Measurements from ENCODE around the gene PUDP.
"Not testable (repeated sequence)": the region's sequence is repeated elsewhere in the genome, so short reads cannot be mapped to it uniquely, and the experiment has no call there.

Gene PUDP

DNA sequence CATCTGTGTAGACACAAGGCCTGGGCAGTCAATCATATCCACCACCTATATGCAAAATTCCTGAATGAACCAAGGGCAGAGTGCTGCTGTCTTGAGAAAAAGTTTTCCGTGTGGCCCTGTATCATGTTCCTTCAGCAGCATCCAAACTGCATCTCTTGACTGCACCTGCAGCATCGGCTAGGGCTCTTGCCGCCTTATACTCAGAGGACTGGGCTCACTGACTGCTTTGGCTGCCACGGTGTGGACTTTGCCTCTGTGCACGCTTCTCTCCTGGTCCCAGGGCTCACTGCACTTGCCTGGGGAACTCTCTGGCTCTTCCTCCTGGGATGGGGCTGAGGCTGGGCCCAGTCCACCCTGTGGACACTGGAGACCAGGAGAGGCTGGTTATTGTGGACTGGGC lies 39.9 kb downstream of the PUDP start:
- DNase-seq (ENCODE audit: low read depth), result no peak
- H3K4me3 ChIP-seq (ENCODE audit: low read depth, low read length), result no peak overlapping the region
- TF ChIP-seq, protein P1, sequence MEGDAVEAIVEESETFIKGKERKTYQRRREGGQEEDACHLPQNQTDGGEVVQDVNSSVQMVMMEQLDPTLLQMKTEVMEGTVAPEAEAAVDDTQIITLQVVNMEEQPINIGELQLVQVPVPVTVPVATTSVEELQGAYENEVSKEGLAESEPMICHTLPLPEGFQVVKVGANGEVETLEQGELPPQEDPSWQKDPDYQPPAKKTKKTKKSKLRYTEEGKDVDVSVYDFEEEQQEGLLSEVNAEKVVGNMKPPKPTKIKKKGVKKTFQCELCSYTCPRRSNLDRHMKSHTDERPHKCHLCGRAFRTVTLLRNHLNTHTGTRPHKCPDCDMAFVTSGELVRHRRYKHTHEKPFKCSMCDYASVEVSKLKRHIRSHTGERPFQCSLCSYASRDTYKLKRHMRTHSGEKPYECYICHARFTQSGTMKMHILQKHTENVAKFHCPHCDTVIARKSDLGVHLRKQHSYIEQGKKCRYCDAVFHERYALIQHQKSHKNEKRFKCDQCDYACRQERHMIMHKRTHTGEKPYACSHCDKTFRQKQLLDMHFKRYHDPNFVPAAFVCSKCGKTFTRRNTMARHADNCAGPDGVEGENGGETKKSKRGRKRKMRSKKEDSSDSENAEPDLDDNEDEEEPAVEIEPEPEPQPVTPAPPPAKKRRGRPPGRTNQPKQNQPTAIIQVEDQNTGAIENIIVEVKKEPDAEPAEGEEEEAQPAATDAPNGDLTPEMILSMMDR (IDR thresholded peaks at IDR 0.05; ENCODE audit: low read depth, low read length, missing control alignments), result no peak
- in situ Hi-C loops (cut with HindIII; ENCODE audit: low sequenced_read_pairs), result no loop called here

DNA sequence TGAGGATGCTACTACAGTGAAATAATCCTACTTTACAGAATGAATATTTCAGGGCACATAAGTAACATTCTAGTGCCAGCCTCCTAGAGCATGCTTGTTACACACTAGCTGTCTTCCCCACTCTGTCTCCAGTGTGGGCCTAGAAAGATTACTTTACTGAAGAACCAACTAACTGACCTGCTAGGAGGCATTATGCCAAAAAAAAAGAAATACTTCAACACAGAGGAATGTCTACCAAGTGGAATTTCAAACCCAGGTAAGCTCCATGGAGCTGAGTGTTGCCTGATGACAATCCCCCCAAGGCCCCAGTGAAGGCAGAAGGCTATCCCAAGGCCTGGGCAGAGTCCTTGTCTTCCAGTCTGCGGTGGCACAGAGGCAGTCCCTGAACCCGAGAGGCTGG lies 41.3 kb downstream of the PUDP start:
- no peak for DNase-seq (ENCODE audit: low read depth)
- TF ChIP-seq, protein P1 (IDR thresholded peaks at IDR 0.05; ENCODE audit: low read depth, low read length, missing control alignments), result no peak
- no peak overlapping the region for H3K4me3 ChIP-seq (ENCODE audit: low read depth, low read length)
- in situ Hi-C loops (cut with HindIII; ENCODE audit: low sequenced_read_pairs), result no loop called here

DNA sequence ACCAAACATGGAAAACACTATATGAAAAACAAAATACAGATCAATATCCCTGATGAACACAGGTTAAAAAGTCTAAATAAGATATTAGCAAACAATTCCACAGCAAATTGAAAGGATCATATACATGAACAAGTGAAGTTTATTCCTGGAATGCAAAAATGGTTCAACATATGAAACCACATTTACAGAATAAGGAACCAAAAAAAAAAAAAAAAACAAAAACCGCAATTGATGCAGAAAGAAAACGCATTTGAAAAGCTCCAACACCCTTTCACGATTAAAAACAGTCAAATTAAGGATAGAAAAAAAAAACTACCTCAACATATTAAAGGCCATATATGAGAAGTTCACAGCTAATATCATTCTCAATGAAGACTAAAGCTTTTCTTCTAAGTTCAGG lies 45.8 kb downstream of the PUDP start:
- TF ChIP-seq, protein P1 (IDR thresholded peaks at IDR 0.05; ENCODE audit: low read depth, low read length, missing control alignments), result no peak
- DNase-seq (ENCODE audit: low read depth), result no peak
- H3K4me3 ChIP-seq (ENCODE audit: low read depth, low read length), result no peak overlapping the region
- in situ Hi-C loops (cut with HindIII; ENCODE audit: low sequenced_read_pairs), result no loop called here

DNA sequence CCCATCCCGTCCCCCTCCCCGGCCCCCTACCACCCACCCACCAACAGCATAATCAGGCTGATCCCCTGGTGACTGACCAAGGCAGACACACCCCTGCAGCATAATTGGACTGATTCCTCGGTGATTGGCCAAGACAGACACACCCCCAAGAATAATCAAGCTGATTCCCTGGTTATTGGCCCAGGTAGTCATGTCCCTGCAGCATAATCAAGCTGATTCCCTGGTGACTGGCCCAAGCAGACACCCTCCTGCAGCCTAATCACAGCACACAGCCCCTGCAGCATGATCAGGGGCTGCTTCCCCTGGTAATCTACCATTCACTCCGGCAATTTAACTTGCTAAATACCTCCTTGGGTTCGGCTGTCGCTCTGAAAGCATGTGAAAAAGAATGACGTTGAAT lies 47.9 kb downstream of the PUDP start:
- in situ Hi-C loops (cut with HindIII; ENCODE audit: low sequenced_read_pairs), result no loop called here
- H3K4me3 ChIP-seq (ENCODE audit: low read depth, low read length), result no peak overlapping the region
- DNase-seq (ENCODE audit: low read depth), result no peak
- TF ChIP-seq, protein P1 (IDR thresholded peaks at IDR 0.05; ENCODE audit: low read depth, low read length, missing control alignments), result no peak

DNA sequence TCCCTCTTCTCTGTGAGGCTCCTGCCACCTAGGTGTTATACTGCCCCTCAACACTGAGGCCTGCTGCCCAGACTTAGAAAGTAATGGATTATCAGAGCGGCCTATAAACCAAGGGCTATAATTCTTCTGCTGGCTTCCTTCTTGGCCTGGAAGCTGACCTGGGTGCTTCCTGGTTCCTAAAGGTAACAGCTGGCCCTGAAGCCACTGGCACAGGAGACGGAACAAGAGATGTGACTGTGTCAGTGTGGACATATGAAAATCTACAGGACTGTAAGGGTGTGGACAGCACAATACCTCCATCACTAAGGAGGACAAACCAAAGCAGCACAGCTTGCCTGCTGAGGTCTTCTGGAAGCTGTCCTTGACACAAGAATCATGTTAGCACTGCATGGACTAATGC lies 52.3 kb downstream of the PUDP start:
- DNase-seq (ENCODE audit: low read depth); H3K4me3 ChIP-seq (ENCODE audit: low read depth, low read length); in situ Hi-C loops (cut with HindIII; ENCODE audit: low sequenced_read_pairs): not testable (repeated sequence)

DNA sequence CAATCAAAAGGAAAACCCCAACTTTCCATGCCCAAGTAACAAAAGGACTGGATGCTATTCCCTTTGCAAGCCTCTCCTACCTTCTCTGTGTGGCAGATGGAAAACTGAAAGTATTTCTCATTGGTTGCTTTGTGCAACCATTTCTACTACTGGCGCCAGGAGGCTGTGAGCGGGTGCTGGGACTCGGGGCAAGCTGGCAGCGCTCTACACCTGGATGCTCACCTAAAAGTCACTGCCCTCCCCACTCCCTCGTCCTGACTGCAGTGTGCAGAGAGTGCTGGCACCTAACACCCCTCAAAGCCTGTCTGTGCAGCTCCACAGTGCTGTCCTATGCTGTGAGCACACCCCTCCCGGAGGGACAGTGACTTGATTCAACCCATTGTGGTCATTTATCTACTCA lies 54.6 kb downstream of the PUDP start:
- TF ChIP-seq, protein P1 (IDR thresholded peaks at IDR 0.05; ENCODE audit: low read depth, low read length, missing control alignments), result no peak
- in situ Hi-C loops (cut with HindIII; ENCODE audit: low sequenced_read_pairs), result no loop called here

DNA sequence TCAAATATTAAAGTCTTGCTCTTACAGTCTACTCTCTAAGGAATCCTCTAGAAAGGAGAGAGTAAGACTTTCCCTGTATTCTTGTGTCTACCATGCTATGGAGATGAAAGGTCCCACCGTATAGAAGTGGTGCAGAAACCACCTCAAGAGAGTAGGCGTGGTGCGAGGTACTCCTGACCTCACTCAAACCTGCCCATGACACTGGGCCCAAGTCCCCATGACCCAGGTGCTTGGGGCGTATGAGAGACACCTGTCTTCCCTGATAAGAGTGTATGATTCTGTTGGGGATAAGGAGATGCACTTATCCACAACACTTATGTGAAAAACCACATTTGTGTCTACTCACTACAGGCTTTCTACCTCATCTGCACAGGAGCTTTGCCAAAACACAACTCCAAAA lies 55.4 kb downstream of the PUDP start:
- TF ChIP-seq, protein P1 (IDR thresholded peaks at IDR 0.05; ENCODE audit: low read depth, low read length, missing control alignments), result no peak
- no peak overlapping the region for H3K4me3 ChIP-seq (ENCODE audit: low read depth, low read length)
- no peak for DNase-seq (ENCODE audit: low read depth)
- in situ Hi-C loops (cut with HindIII; ENCODE audit: low sequenced_read_pairs), result no loop called here

More for the DNA sequence above, 54.6 kb downstream of the PUDP start:
- H3K4me3 ChIP-seq (ENCODE audit: low read depth, low read length), result no peak overlapping the region
- DNase-seq (ENCODE audit: low read depth), result no peak

All from astrocyte of the cerebellum (primary cell).